ENCODE results near the gene EIF1B. TPM values are rescaled to one million over a fixed set of nuclear protein-coding genes. Genes with fewer than 3 reads are reported as not detected.

The EIF1B gene
- total and polyA plus RNA-seq, 2 of the 13 experiments (the other 11 are each of a cell fraction or from before 2014, with no cell fraction given), result 12.7 to 29.1 TPM

DNA sequence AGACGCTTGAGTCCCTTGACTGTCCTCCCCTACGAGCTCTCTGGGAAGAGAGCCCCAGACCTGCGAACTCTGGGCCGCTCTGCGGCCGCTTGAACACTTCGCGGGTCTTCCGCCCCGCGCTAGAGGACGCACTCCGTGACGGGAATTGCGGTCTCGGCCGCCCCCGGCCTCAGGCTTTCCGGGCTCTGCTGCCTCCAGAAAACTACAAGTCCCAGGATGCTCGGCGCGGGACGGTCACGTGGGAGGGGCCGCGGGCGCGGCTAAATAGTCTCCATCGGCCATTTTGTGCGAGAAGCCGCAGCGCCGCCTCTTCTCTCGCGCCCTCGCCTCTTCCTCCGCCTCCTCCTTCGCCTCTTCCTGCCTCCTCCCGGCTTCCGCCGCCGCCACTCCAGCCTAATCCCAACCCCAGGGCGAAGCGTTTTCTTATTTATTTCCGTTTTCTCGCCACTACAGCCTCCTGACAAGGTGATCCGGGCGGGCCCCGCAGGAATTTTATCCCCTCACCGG, at the start of gene EIF1B (continued):
- TF ChIP-seq CREB1 (IDR thresholded peaks at IDR 0.05), result peak; percentile 68
- TF ChIP-seq CREB1 (CRISPR knock-in tag; IDR thresholded peaks at IDR 0.05), result peak; percentile 71
- no peak for TF ChIP-seq ZNF274 (CRISPR knock-in tag; IDR thresholded peaks at IDR 0.05)
- no peak for TF ChIP-seq WIZ (CRISPR knock-in tag; IDR thresholded peaks at IDR 0.05)
- TF ChIP-seq ATF7-NPFF (CRISPR knock-in tag; IDR thresholded peaks at IDR 0.05; ENCODE audit: low read depth), result peak; percentile 32; the same call in 1 of the 2 replicates
- TF ChIP-seq, protein P1, sequence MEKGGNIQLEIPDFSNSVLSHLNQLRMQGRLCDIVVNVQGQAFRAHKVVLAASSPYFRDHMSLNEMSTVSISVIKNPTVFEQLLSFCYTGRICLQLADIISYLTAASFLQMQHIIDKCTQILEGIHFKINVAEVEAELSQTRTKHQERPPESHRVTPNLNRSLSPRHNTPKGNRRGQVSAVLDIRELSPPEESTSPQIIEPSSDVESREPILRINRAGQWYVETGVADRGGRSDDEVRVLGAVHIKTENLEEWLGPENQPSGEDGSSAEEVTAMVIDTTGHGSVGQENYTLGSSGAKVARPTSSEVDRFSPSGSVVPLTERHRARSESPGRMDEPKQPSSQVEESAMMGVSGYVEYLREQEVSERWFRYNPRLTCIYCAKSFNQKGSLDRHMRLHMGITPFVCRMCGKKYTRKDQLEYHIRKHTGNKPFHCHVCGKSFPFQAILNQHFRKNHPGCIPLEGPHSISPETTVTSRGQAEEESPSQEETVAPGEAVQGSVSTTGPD (CRISPR knock-in tag; IDR thresholded peaks at IDR 0.05), result no peak
- TF ChIP-seq, protein P2, sequence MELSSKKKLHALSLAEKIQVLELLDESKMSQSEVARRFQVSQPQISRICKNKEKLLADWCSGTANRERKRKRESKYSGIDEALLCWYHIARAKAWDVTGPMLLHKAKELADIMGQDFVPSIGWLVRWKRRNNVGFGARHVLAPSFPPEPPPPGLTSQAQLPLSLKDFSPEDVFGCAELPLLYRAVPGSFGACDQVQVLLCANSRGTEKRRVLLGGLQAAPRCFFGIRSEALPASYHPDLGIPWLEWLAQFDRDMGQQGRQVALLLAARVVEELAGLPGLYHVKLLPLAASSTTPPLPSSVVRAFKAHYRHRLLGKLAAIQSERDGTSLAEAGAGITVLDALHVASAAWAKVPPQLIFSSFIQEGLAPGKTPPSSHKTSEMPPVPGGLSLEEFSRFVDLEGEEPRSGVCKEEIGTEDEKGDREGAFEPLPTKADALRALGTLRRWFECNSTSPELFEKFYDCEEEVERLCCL (CRISPR knock-in tag; IDR thresholded peaks at IDR 0.05; ENCODE audit: borderline replicate concordance), result no peak
- TF ChIP-seq, protein P3, sequence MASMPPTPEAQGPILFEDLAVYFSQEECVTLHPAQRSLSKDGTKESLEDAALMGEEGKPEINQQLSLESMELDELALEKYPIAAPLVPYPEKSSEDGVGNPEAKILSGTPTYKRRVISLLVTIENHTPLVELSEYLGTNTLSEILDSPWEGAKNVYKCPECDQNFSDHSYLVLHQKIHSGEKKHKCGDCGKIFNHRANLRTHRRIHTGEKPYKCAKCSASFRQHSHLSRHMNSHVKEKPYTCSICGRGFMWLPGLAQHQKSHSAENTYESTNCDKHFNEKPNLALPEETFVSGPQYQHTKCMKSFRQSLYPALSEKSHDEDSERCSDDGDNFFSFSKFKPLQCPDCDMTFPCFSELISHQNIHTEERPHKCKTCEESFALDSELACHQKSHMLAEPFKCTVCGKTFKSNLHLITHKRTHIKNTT (CRISPR knock-in tag; IDR thresholded peaks at IDR 0.05), result no peak
- TF ChIP-seq, protein P4, sequence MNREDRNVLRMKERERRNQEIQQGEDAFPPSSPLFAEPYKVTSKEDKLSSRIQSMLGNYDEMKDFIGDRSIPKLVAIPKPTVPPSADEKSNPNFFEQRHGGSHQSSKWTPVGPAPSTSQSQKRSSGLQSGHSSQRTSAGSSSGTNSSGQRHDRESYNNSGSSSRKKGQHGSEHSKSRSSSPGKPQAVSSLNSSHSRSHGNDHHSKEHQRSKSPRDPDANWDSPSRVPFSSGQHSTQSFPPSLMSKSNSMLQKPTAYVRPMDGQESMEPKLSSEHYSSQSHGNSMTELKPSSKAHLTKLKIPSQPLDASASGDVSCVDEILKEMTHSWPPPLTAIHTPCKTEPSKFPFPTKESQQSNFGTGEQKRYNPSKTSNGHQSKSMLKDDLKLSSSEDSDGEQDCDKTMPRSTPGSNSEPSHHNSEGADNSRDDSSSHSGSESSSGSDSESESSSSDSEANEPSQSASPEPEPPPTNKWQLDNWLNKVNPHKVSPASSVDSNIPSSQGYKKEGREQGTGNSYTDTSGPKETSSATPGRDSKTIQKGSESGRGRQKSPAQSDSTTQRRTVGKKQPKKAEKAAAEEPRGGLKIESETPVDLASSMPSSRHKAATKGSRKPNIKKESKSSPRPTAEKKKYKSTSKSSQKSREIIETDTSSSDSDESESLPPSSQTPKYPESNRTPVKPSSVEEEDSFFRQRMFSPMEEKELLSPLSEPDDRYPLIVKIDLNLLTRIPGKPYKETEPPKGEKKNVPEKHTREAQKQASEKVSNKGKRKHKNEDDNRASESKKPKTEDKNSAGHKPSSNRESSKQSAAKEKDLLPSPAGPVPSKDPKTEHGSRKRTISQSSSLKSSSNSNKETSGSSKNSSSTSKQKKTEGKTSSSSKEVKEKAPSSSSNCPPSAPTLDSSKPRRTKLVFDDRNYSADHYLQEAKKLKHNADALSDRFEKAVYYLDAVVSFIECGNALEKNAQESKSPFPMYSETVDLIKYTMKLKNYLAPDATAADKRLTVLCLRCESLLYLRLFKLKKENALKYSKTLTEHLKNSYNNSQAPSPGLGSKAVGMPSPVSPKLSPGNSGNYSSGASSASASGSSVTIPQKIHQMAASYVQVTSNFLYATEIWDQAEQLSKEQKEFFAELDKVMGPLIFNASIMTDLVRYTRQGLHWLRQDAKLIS (CRISPR knock-in tag; IDR thresholded peaks at IDR 0.05), result no peak
- no peak for TF ChIP-seq ZNF382 (CRISPR knock-in tag; IDR thresholded peaks at IDR 0.05; ENCODE audit: borderline replicate concordance)
- TF ChIP-seq, protein P5, sequence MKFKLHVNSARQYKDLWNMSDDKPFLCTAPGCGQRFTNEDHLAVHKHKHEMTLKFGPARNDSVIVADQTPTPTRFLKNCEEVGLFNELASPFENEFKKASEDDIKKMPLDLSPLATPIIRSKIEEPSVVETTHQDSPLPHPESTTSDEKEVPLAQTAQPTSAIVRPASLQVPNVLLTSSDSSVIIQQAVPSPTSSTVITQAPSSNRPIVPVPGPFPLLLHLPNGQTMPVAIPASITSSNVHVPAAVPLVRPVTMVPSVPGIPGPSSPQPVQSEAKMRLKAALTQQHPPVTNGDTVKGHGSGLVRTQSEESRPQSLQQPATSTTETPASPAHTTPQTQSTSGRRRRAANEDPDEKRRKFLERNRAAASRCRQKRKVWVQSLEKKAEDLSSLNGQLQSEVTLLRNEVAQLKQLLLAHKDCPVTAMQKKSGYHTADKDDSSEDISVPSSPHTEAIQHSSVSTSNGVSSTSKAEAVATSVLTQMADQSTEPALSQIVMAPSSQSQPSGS (CRISPR knock-in tag; IDR thresholded peaks at IDR 0.05), result 0 out of 2 replicates have a peak, but pooled peaks have one; percentile 55
- TF ChIP-seq JUNB (CRISPR knock-in tag; IDR thresholded peaks at IDR 0.05; ENCODE audit: borderline replicate concordance), result no peak
- TF ChIP-seq ARNTL (CRISPR knock-in tag; IDR thresholded peaks at IDR 0.05), result no peak
- TF ChIP-seq ZNF850 (CRISPR knock-in tag; conservative IDR thresholded peaks at IDR 0.05), result no peak; the same call in 1 of the 2 replicates
- TF ChIP-seq, protein P6, sequence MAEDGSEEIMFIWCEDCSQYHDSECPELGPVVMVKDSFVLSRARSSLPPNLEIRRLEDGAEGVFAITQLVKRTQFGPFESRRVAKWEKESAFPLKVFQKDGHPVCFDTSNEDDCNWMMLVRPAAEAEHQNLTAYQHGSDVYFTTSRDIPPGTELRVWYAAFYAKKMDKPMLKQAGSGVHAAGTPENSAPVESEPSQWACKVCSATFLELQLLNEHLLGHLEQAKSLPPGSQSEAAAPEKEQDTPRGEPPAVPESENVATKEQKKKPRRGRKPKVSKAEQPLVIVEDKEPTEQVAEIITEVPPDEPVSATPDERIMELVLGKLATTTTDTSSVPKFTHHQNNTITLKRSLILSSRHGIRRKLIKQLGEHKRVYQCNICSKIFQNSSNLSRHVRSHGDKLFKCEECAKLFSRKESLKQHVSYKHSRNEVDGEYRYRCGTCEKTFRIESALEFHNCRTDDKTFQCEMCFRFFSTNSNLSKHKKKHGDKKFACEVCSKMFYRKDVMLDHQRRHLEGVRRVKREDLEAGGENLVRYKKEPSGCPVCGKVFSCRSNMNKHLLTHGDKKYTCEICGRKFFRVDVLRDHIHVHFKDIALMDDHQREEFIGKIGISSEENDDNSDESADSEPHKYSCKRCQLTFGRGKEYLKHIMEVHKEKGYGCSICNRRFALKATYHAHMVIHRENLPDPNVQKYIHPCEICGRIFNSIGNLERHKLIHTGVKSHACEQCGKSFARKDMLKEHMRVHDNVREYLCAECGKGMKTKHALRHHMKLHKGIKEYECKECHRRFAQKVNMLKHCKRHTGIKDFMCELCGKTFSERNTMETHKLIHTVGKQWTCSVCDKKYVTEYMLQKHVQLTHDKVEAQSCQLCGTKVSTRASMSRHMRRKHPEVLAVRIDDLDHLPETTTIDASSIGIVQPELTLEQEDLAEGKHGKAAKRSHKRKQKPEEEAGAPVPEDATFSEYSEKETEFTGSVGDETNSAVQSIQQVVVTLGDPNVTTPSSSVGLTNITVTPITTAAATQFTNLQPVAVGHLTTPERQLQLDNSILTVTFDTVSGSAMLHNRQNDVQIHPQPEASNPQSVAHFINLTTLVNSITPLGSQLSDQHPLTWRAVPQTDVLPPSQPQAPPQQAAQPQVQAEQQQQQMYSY (CRISPR knock-in tag; IDR thresholded peaks at IDR 0.05), result no peak; the same call in 1 of the 2 replicates

Data from HepG2 (cell line).